HEK293T (cell line): ENCODE measurements around the gene DNMT1.

Source experiments
- CTCF ChIA-PET: fragments of 350-600 bp; formaldehyde crosslinking; extraction: SDS; loops from one replicate; lab custom pipeline; 2021; ENCODE audit warnings: antibody characterized with exemption, inconsistent platforms; lab: Yijun Ruan, JAX
- POLR2A ChIA-PET: fragments of 350-600 bp; formaldehyde crosslinking; extraction: SDS; loops from one replicate; lab custom pipeline; 2020; ENCODE audit warnings: antibody characterized with exemption, inconsistent platforms; lab: Yijun Ruan, JAX
- DNase-seq: peaks from one replicate; pipeline ENCODE4 v3.0.0; 2012; ENCODE audit warnings: mixed read lengths; ENCODE audit errors: extremely low spot score
- ARNT ChIP-seq: fragments of 450-650 bp; IDR thresholded peaks from 2 replicates; pipeline ENCODE4 v1.6.1; 2017; ENCODE audit warnings: mild to moderate bottlenecking
- BHLHE40 ChIP-seq: fragments of 450-650 bp; IDR thresholded peaks from 2 replicates; pipeline ENCODE4 v1.6.1; 2016; ENCODE audit warnings: mild to moderate bottlenecking, moderate library complexity, borderline replicate concordance
- CTBP1 ChIP-seq: fragments of 450-650 bp; IDR thresholded peaks from 2 replicates; pipeline ENCODE4 v1.6.1; 2016; ENCODE audit warnings: borderline replicate concordance
- ELF4 ChIP-seq: fragments of 450-650 bp; IDR thresholded peaks from 2 replicates; pipeline ENCODE4 v1.6.1; 2017; ENCODE audit warnings: antibody characterized with exemption
- FOXA1 ChIP-seq: fragments of 450-650 bp; IDR thresholded peaks from 2 replicates; pipeline ENCODE4 v1.6.1; 2016; ENCODE audit warnings: mild to moderate bottlenecking
- FOXK2 ChIP-seq: fragments of 450-650 bp; IDR thresholded peaks from 2 replicates; pipeline ENCODE4 v1.6.1; 2016; ENCODE audit warnings: mild to moderate bottlenecking
- FOXM1 ChIP-seq: fragments of 450-650 bp; IDR thresholded peaks from 2 replicates; pipeline ENCODE4 v1.6.1; 2017; ENCODE audit warnings: mild to moderate bottlenecking, borderline replicate concordance
- HDGF ChIP-seq: fragments of 450-650 bp; IDR thresholded peaks from 2 replicates; pipeline ENCODE4 v1.6.1; 2017; ENCODE audit warnings: antibody characterized with exemption, borderline replicate concordance
- L3MBTL2 ChIP-seq: fragments of 450-650 bp; conservative IDR thresholded peaks from 2 replicates; pipeline ENCODE4 v1.6.1; 2016; ENCODE audit warnings: mild to moderate bottlenecking
- LEF1 ChIP-seq: fragments of 450-650 bp; IDR thresholded peaks from 2 replicates; pipeline ENCODE4 v1.6.1; 2017; ENCODE audit warnings: mild to moderate bottlenecking, borderline replicate concordance
- NFRKB ChIP-seq: fragments of 450-650 bp; IDR thresholded peaks from 2 replicates; pipeline ENCODE4 v1.6.1; 2016; ENCODE audit warnings: mild to moderate bottlenecking, moderate library complexity
- PKNOX1 ChIP-seq: fragments of 450-650 bp; IDR thresholded peaks from 2 replicates; pipeline ENCODE4 v1.6.1; 2016
- SP1 ChIP-seq: fragments of 450-650 bp; IDR thresholded peaks from 2 replicates; pipeline ENCODE4 v1.6.1; 2017
- SUZ12 ChIP-seq: fragments of 450-650 bp; IDR thresholded peaks from 2 replicates; pipeline ENCODE4 v1.6.1; 2016; ENCODE audit warnings: mild to moderate bottlenecking
- TARDBP ChIP-seq: fragments of 450-650 bp; IDR thresholded peaks from 2 replicates; pipeline ENCODE4 v1.6.1; 2016
- ZNF384 ChIP-seq: fragments of 450-650 bp; IDR thresholded peaks from 2 replicates; pipeline ENCODE4 v1.6.1; 2016

DNMT1 gene

DNA sequence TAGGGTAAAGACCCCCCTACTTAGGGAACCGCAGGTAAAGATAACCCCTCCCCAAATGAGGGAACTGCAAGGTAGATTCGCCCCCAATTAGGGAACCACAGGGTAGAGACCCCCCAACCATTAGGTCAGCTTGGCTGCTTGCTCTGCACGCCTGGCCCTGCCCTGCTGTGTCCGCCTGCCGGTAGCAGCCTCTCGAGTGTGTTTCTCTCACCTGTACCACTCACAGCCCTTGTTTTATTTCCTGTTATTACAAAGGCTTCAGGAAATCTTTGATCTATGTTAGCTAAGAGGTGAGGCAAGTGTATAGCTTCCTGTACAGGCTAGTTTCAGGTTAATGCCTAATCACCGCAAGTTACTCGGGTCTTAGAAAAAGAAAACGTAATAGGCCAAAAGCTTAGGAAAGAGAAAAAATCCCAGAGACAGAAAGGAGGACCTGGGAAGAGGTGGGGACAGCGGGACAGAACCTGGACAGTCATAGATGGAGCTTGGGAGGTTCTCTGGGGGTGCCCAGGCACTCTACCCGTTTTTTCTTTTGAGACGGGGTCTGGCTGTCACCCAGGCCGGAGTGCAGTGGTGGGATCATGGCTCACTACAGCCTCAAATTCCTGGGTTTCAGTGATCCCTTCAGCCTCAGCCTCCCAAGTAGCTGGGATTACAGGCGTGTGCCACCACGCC is 51.9 kb downstream of the DNMT1 start:
- TF ChIP-seq ARNT (no peak), FOXA1 (no peak), BHLHE40 (no peak)
- ChIA-PET POLR2A (interaction anchor here (1.0 kb wide), 1 partner anchor 52 kb away, joined by 4 read pairs; the partner anchor contains the start of gene DNMT1), CTCF (interaction anchor here (0.8 kb wide), 1 partner anchor 31 kb away, joined by 6 read pairs; the partner anchor contains the start of gene P2RY11)
- no peak for DNase-seq

DNA sequence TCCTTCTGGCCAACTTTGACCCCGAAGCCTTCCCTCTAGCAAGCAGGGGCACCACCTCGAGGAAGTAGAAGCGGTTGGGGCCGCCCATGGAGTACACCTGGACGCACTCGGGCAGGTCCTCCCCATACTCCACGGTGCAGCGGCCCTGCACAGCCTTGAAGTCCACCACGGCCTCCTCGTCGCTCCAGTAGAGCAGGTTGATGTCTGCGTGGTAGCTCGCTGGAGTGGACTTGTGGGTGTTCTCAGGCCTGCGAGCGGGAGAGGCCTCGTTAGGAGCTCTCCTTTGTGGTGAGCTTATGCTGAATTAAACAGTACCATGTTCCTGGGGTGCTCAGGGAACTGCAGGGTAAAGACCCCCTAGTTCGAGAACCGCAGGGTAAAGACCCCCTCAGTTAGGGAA is 52.8 kb downstream of the DNMT1 start:
- CTCF ChIA-PET: no interaction called here
- POLR2A ChIA-PET: no interaction called here
- no peak for DNase-seq
- TF ChIP-seq L3MBTL2: no peak
- TF ChIP-seq FOXM1: no peak
- no peak for TF ChIP-seq FOXA1
- no peak for TF ChIP-seq PKNOX1
- TF ChIP-seq ARNT: no peak
- no peak for TF ChIP-seq FOXK2
- no peak for TF ChIP-seq LEF1
- no peak for TF ChIP-seq HDGF
- no peak for TF ChIP-seq ZNF384
- TF ChIP-seq SP1: no peak
- no peak for TF ChIP-seq CTBP1
- no peak for TF ChIP-seq TARDBP
- no peak for TF ChIP-seq BHLHE40
- TF ChIP-seq SUZ12: no peak
- TF ChIP-seq NFRKB: no peak
- TF ChIP-seq ELF4: no peak

GRCh38 chr19:10141479-10141878 is 53.3 kb downstream of the DNMT1 start:
- POLR2A ChIA-PET: no interaction called here
- DNase-seq: no peak
- CTCF ChIA-PET: no interaction called here
- no peak for TF ChIP-seq FOXM1
- no peak for TF ChIP-seq TARDBP
- no peak for TF ChIP-seq ELF4
- TF ChIP-seq LEF1: no peak
- no peak for TF ChIP-seq NFRKB
- TF ChIP-seq HDGF: no peak
- no peak for TF ChIP-seq SUZ12
- no peak for TF ChIP-seq ZNF384
- no peak for TF ChIP-seq ARNT
- TF ChIP-seq PKNOX1: no peak
- TF ChIP-seq FOXK2: no peak
- no peak for TF ChIP-seq L3MBTL2
- no peak for TF ChIP-seq FOXA1

GRCh38 chr19:10139952-10140351 is 54.8 kb downstream of the DNMT1 start:
- ChIA-PET CTCF (no interaction called here), POLR2A (no interaction called here)
- DNase-seq: no peak
- TF ChIP-seq FOXK2 (no peak), L3MBTL2 (no peak), NFRKB (no peak), LEF1 (no peak), HDGF (no peak), FOXM1 (no peak), TARDBP (no peak), PKNOX1 (no peak), SUZ12 (no peak), ARNT (no peak), CTBP1 (no peak), BHLHE40 (no peak), SP1 (no peak), ZNF384 (no peak), ELF4 (no peak), FOXA1 (no peak)

- DNase-seq: no peak
- ChIA-PET CTCF (no interaction called here), POLR2A (no interaction called here)
- no peak for TF ChIP-seq L3MBTL2
- TF ChIP-seq HDGF: no peak
- no peak for TF ChIP-seq FOXA1
- no peak for TF ChIP-seq PKNOX1
- TF ChIP-seq ARNT: no peak
- no peak for TF ChIP-seq NFRKB
- no peak for TF ChIP-seq TARDBP
- no peak for TF ChIP-seq SP1
Observed at GRCh38 chr19:10138879-10139795, 55.6 kb downstream of the DNMT1 start.
